Smooth muscle cell (in vitro differentiated cells): ENCODE results near the gene NIT1. TPM values are rescaled to one million over a fixed set of nuclear protein-coding genes. Genes with fewer than 3 reads are reported as not detected.
A peak's percentile ranks its signal among the peaks of the same experiment; 100 is the strongest.
"Not testable (repeated sequence)": the region's sequence is repeated elsewhere in the genome, so short reads cannot be mapped to it uniquely, and the experiment has no call there.

Experiments
- DNase-seq: peaks from one replicate; lab custom pipeline; 2025; ENCODE audit not compliant: unreplicated experiment; lab: John Stamatoyannopoulos, UW
- H2AFZ ChIP-seq: fragments of 200-600 bp; sonication (generic); 2 replicates; pipeline ENCODE4 v1.6.0; 2016; ENCODE audit warnings: antibody characterized with exemption, low read depth, mild to moderate bottlenecking
- H3F3A ChIP-seq: fragments of 200-600 bp; sonication (generic); 2 replicates; pipeline ENCODE4 v1.6.0; 2017; ENCODE audit warnings: antibody characterized with exemption, low read depth
- H3K27ac ChIP-seq: fragments of 200-600 bp; sonication (generic); 2 replicates; pipeline ENCODE4 v1.5.1; 2016; ENCODE audit warnings: low read depth, mild to moderate bottlenecking
- H3K27me3 ChIP-seq: fragments of 200-600 bp; sonication (generic); 2 replicates; pipeline ENCODE4 v1.6.1; 2016; ENCODE audit warnings: low read depth, mild to moderate bottlenecking
- H3K36me3 ChIP-seq: fragments of 200-600 bp; sonication (generic); 2 replicates; pipeline ENCODE4 v1.5.1; 2016; ENCODE audit warnings: low read depth
- H3K4me1 ChIP-seq: fragments of 200-600 bp; sonication (generic); 2 replicates; pipeline ENCODE4 v1.5.1; 2016; ENCODE audit warnings: low read depth
- H3K4me2 ChIP-seq: fragments of 200-600 bp; sonication (generic); 2 replicates; pipeline ENCODE4 v1.6.0; 2016; ENCODE audit warnings: mild to moderate bottlenecking
- H3K4me3 ChIP-seq: fragments of 200-600 bp; sonication (generic); 2 replicates; pipeline ENCODE4 v1.5.1; 2016; ENCODE audit warnings: mild to moderate bottlenecking
- H3K79me2 ChIP-seq: fragments of 200-600 bp; sonication (generic); 2 replicates; pipeline ENCODE4 v1.6.0; 2016; ENCODE audit warnings: low read depth, mild to moderate bottlenecking
- H3K9ac ChIP-seq: fragments of 200-600 bp; sonication (generic); 2 replicates; pipeline ENCODE4 v1.6.0; 2016; ENCODE audit warnings: low read depth
- H3K9me3 ChIP-seq: fragments of 200-600 bp; sonication (generic); replicated peaks from 2 replicates; pipeline ENCODE4 v1.5.1; 2016; ENCODE audit warnings: low read depth
- H4K20me1 ChIP-seq: fragments of 200-600 bp; sonication (generic); 2 replicates; pipeline ENCODE4 v1.6.0; 2016; ENCODE audit warnings: low read depth
- CTCF ChIP-seq: fragments of 200-600 bp; sonication (generic); IDR thresholded peaks from 2 replicates; pipeline ENCODE4 v1.5.1; 2017; ENCODE audit warnings: borderline replicate concordance, mild to moderate bottlenecking, antibody characterized with exemption; ENCODE audit not compliant: insufficient read depth, poor library complexity, severe bottlenecking
- WGBS: methylation state at CpG from one replicate; pipeline ENCODE4 v1.1.7; 2016; ENCODE audit warnings: low lambda C conversion rate; 5-methylcytosine and 5-hydroxymethylcytosine counted together
- polyA plus RNA-seq: library from polyadenylated mRNA; unstranded; fragments of >200 nt; fragmentation: Nextera tagmentation; extraction: Ambion mirVana; gene quantifications from 2 replicates; pipeline ENCODE4 v1.2.1, GENCODE V29; 2016
- total RNA-seq: library from RNA; depleted of rRNA; stranded (reverse); fragments of >200 nt; gene quantifications from 2 replicates; pipeline ENCODE4 v1.2.3, GENCODE V29; 2014

Gene NIT1
- total and polyA plus RNA-seq, 2 experiments from 2014 or later = 33.6 to 37.6 TPM

- Histone ChIP-seq H3K9ac (no peak overlapping the region), H3K4me1 (no peaks in the 10 kb centered on the region), H3K79me2 (peaks cover 100% of the 10 kb centered on the region), H3K36me3 (no peaks in the 10 kb centered on the region), H3K27me3 (no peaks in the 10 kb centered on the region), H2AFZ (no peak overlapping the region), H3K27ac (no peak overlapping the region), H3K4me3 (no peak overlapping the region), H3K4me2 (no peak overlapping the region), H3F3A (no peaks in the 10 kb centered on the region), H3K9me3 (no peaks in the 10 kb centered on the region), H4K20me1 (peaks cover 74% of the 10 kb centered on the region)
- no peak for TF ChIP-seq CTCF
- WGBS = 96% methylated on average over 2 of the region's 2 CpGs
- DNase-seq = no peak
These were observed 6.4 kb upstream of the NIT1 start for GRCh38 chr1:161111527-161111926.

GRCh38 chr1:161113915-161114314 is 4.0 kb upstream of the NIT1 start:
- no peaks in the 10 kb centered on the region for H3F3A ChIP-seq
- H2AFZ ChIP-seq = no peak overlapping the region
- peaks cover 96% of the 10 kb centered on the region for H3K79me2 ChIP-seq
- H3K27me3 ChIP-seq = no peaks in the 10 kb centered on the region
- H3K4me3 ChIP-seq = no peak overlapping the region
- peaks cover 5% of the 10 kb centered on the region for H3K4me1 ChIP-seq
- no peak overlapping the region for H3K27ac ChIP-seq
- DNase-seq = no peak
- H3K9ac ChIP-seq = no peak overlapping the region
- peaks cover 61% of the 10 kb centered on the region for H4K20me1 ChIP-seq
- TF ChIP-seq CTCF = no peak
- no peak overlapping the region for H3K4me2 ChIP-seq
- H3K9me3 ChIP-seq = no peaks in the 10 kb centered on the region
- WGBS = 100% methylated on average over 1 of the region's 1 CpG
- H3K36me3 ChIP-seq = no peaks in the 10 kb centered on the region

- H3K4me2 ChIP-seq = no peak overlapping the region
- H3K9ac ChIP-seq = peak overlapping the region; percentile 12
- H2AFZ ChIP-seq = no peak overlapping the region
- peaks cover 11% of the 10 kb centered on the region for H3K4me1 ChIP-seq
- H3K27me3 ChIP-seq = no peaks in the 10 kb centered on the region
- peaks cover 54% of the 10 kb centered on the region for H4K20me1 ChIP-seq
- H3F3A ChIP-seq = peaks cover 3% of the 10 kb centered on the region
- DNase-seq = no peak
- no peaks in the 10 kb centered on the region for H3K36me3 ChIP-seq
- H3K27ac ChIP-seq = peak overlapping the region; percentile 100
- TF ChIP-seq CTCF = no peak
- 85% methylated on average over 2 of the region's 2 CpGs for WGBS
- H3K4me3 ChIP-seq = no peak overlapping the region
- no peaks in the 10 kb centered on the region for H3K9me3 ChIP-seq
- H3K79me2 ChIP-seq = peaks cover 93% of the 10 kb centered on the region
These were observed 3.3 kb upstream of the NIT1 start for GRCh38 chr1:161114556-161114955.

- Histone ChIP-seq H3K4me1 (peaks cover 11% of the 10 kb centered on the region), H3K4me3 (no peak overlapping the region), H2AFZ (no peak overlapping the region), H3K9me3 (no peaks in the 10 kb centered on the region), H3F3A (peaks cover 7% of the 10 kb centered on the region), H3K4me2 (peak overlapping the region; percentile 15), H3K79me2 (peaks cover 86% of the 10 kb centered on the region), H3K9ac (peak overlapping the region; percentile 12), H4K20me1 (peaks cover 48% of the 10 kb centered on the region), H3K36me3 (no peaks in the 10 kb centered on the region), H3K27ac (peak overlapping the region; percentile 100), H3K27me3 (no peaks in the 10 kb centered on the region)
- 82% methylated on average over 12 of the region's 12 CpGs for WGBS
- TF ChIP-seq CTCF = no peak
- DNase-seq = no peak
These were observed 2.7 kb upstream of the NIT1 start for GRCh38 chr1:161115132-161115711.

- Histone ChIP-seq H3K4me1 (peaks cover 11% of the 10 kb centered on the region), H3K27ac (peak overlapping the region; percentile 100), H3K79me2 (peaks cover 79% of the 10 kb centered on the region), H4K20me1 (peaks cover 43% of the 10 kb centered on the region), H3K4me2 (peak overlapping the region; percentile 15)
- H3K36me3 ChIP-seq, H3F3A ChIP-seq, H3K27me3 ChIP-seq, H3K4me3 ChIP-seq, H2AFZ ChIP-seq, H3K9me3 ChIP-seq, H3K9ac ChIP-seq, DNase-seq: not testable (repeated sequence)
- WGBS = 92% methylated on average over 6 of the region's 6 CpGs
These were observed 1.9 kb upstream of the NIT1 start for GRCh38 chr1:161115961-161116360.
